HG03521 (cell line): ENCODE measurements around the gene PHACTR1.

Source experiments
- ATAC-seq: cut with Tn5 transposase; IDR thresholded peaks from one replicate; pipeline ENCODE4 v1.9.1; 2021; ENCODE audit warnings: mild to moderate bottlenecking, moderate library complexity; ENCODE audit not compliant: unreplicated experiment

Gene PHACTR1

DNA sequence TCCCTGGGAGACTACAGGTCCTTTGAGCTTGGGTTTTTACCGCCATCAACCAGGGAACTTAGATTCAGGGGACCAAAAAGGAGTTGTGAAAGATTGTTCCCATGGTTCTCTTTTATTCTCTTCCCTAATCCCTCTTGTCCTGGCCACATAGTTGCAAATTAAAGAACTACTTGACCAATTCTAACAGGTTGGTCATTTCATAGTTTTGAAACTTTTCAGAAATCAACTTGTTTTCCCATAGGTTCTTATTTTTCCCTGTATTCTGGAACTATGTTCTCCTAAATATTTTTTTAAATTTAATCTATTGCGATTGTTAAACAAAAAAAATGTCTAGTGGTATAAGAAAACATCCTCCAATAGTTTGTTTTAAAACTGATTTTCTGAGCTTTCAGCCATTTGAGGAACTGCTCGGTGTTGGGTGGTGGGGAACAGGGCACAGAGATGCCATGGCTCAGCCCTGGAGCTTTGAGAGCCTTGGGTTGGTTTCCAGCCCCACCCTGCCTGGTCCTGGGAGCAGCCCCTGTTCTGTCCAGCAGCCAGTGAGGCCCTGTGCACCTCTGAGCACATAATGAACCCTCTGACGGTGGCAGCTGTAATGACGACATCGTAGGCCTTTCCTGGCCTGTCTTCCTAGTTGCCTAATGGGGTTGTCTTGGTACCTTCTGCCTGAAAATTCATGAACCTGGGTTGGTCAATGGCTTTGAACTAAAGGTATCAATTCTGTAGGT lies 558.3 kb downstream of the PHACTR1 start:
- ATAC-seq: no peak

DNA sequence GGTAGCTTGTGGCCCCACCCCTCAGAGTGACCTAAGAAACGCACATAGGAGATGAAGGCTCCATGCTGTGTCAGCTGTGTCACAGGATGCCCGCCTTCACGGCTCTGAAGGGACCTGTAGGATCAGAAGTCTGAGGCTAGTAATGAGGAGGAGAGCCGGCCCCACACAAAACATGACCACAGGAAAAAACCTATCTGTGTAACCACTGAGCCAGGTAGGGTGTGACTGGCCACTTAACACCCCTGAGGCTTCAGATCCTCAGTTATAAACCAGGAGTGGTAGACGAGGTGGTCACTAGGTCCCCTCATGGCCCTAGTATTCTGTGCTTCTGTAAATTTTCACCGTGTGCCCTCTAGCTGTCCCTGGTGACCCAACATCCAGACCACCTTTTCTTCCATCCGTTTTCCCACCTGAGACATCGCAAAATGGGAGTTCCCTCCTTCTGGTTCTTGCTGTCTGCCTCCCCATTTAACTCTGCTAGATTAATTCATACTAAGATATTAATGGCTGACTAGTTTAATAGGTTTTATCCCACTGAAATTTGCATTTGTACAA lies 558.9 kb downstream of the PHACTR1 start:
- no peak for ATAC-seq

DNA sequence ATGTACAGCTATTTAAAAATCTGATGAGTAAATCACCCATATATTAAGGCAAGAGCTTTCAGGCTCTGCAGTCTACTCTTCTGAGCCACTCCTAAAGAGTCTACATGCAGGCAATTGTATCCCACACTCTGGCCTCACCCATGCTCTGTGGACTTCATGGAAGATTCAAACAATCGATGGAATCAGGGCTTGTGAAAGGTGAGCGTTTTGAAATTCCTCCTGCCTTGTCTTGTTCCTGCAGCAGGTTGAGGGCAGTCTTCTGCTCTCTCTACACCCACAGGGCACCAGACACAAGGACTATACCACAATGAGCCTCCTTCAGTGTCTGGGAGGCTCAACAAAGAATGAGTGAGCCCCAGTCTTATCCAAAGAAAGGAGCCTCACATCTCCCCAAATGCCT lies 560.7 kb downstream of the PHACTR1 start:
- no peak for ATAC-seq

DNA sequence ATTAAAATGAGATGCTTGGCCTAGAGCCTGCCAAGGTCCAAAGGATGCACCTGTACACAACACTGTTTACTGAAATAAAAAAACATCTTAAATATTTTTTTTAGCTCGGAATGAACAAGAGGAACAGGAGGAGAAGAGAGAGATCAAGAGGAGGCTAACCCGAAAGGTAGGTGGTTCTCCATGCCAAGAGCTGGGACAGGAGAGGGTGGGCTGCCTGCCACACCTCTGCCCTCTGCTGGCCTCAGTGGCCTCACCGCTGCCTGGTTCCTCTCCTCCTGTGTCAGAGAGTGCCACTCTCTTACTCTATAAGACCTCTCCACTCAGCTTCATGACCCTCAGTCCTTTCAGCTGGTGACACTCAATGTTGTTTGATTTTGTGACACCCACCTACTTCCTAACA lies 561.6 kb downstream of the PHACTR1 start:
- no peak for ATAC-seq

DNA sequence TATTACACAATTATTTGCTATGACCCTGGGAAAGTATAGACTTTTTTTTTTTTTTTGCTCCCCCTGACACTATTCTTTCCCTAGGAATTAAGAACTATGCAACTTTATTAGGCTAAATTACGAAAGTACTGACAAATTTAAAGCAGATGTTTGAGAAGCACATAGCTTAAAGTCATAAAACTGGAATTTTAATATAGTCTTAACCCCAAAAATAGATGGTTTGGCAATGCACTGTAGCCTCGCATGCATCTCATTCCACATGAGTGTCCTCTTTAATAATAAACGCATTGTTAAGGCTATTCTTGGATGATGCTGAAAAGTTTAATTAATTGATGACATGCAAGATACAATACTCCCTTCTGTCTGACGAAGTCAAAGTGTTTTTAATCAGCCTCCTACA lies 562.4 kb downstream of the PHACTR1 start:
- no peak for ATAC-seq

DNA sequence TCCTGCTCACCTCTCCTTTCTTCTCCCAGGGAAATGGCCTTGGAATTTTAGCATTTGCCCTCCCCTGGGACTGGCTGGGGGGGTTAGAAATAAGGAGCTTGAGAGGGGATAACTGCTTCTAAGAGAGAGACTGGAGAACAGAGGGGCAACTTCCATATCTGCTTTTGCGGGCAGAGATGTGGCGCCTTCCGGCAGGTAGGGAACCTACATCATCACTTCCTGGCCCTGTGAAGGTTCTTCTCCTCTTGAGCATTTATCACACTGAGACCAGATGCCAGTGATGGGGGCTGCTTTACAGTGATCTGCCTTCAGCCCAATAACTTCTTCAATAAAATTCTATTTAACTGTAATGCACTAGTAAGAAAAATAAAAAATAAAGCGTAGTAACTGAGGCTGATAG lies 563.7 kb downstream of the PHACTR1 start:
- ATAC-seq: no peak

DNA sequence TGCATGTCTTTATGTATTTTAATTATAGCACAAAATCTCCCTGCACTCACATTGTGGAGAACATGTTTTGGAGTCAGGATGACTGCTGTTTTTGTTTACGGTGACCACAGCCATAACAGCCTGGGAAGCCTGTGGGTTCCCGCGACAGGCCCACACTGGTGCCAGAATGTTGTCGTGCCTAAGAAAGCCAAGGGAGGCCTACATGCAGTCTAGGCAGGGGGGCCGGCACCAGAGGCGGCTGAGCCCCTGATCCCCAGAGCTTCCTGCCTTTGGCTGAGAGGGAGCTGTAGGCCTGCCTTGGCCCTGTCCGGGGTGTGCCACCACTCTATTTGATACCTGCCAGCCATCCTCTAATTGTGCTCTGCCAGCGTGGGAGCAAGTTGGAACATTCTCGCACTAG lies 565.1 kb downstream of the PHACTR1 start:
- no peak for ATAC-seq

DNA sequence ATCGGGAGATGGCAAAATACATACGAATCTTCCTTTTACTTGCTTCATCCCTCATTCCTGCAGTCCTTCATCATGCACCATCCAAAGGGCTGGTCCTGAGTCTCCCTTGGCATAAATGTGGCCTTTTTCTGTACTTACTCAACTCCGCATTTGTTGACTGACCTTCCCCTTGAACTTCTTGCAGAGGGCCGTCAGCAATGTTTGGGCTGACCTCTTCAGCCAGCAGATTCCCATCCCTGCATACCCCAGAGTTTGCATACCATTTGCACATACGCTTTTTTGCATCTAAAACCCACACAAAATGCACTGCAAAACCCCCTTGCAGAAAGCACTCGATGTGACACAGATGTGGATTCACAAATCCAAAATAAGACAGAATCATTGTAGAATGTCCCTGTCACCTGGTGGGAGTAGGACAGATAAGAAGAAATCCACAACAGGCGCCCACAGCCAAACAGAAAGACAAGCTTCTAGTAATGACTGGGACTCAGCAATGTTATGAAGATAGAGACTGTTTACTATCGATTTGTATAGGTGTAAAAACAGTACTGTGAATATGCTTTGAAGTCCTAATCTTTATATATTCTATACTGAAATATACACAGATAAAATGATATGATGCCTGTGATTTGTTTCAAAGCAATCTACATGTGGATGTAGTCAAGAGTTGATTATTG lies 566.0 kb downstream of the PHACTR1 start:
- no peak for ATAC-seq

DNA sequence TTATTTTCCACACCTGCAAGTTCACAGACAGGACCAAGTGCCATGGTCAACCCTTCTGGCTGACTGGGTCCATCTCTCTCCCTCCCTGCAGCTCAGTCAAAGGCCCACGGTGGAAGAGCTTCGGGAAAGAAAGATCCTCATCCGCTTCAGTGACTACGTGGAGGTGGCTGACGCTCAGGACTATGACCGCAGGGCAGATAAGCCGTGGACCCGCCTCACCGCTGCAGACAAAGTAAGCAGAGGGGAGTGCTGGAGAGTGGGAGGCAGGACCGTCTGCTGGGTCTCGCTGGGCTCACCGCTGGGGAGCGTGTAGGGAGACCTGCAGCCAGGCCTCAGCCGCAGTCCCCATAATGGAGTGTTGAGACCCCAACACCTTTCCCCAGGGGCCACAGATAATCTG lies 566.8 kb downstream of the PHACTR1 start:
- ATAC-seq: no peak

DNA sequence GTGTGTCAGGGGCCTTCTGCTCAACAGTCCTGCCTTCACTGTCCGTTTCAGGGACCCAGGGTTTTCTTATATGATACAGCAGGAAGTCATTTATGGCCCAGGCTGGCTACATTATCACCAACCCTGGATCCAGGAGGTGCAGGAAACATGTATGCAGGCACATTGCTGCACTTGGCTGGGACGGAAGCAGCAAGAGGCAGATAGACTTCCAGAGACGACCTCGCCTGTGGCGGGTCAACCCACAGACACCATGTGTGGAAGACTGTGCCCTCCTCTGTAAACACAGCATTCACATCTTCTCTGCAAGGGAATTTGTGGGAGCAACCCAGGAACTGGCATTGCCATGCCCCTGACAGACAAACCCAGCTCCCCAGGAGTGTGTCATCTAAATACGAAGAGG lies 568.1 kb downstream of the PHACTR1 start:
- no peak for ATAC-seq

DNA sequence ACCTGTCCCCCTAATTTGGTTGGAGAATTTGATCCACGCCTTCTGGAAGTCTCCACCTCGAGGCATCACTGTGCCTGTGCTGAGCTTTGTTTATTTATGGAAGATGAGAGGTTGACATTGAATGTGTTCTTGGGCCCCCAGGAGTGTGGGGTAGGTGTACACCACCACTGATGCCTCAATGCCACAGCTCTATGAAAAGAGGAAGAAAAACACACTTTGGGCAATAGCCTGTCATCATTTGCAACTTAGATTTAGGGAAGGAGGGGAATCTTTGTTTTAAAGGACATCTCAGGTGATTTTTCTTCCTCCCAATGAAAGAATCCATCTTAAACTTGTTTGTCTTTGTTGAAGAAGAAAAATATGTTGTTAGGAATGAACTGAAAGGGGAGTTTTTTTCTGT lies 569.1 kb downstream of the PHACTR1 start:
- no peak for ATAC-seq

DNA sequence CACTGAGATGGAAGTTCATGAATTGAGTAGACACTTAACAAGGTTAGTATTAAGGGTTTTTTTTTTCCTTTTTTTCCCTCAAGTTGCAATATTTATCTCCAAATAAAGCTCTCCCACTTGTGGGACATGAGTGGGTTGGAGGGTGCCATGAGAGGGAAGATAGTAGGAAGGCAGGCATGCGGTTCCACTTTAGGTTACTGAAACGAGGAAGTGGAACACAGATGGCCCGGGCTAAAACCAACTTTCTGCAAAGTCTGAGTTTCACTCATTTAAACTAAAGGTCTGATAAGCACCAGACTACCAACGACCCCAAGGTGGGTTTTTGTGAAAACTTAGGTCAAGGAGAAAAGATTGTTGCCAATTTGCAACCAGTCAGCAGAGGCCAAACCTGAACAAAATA lies 569.6 kb downstream of the PHACTR1 start:
- peak; percentile 43 for ATAC-seq

DNA sequence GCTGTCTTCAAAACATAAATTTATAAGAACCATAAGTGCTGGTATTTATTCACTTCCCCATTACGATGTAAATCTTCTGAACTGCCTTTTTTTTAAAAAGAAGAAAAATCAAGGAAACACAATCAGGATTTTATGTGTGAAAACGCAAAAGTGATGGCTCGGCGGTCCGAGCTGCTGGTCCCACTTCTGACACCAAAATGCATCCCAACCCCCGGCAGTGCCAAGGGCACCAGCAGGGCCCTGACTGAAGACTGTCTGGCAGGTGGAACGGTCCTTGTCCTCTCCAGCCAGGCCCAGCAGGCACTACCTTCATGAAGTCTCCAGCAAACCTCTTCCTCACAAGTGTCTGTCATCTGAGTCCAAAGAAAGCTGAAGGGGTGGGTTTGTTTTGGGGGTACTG lies 570.5 kb downstream of the PHACTR1 start:
- ATAC-seq: no peak

DNA sequence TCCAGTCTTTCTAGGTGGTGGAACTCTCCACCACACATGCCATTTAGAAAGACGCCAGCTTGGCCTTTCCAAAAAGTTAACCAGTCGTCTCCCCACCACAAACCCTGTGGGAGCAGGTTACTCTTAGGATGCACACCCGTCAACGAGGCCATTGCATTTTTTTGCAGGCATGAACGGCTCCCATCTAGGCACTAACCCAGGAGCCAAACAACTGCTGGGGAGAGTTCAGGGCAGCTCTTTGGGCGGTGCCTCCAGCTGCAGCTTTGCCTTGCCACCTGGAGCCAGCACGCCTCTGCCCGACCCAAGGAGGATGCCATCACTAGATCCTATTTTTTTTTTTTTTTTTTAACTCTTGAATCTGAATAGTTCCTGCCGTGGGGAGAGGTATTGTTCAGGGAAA lies 571.9 kb downstream of the PHACTR1 start:
- ATAC-seq: no peak

DNA sequence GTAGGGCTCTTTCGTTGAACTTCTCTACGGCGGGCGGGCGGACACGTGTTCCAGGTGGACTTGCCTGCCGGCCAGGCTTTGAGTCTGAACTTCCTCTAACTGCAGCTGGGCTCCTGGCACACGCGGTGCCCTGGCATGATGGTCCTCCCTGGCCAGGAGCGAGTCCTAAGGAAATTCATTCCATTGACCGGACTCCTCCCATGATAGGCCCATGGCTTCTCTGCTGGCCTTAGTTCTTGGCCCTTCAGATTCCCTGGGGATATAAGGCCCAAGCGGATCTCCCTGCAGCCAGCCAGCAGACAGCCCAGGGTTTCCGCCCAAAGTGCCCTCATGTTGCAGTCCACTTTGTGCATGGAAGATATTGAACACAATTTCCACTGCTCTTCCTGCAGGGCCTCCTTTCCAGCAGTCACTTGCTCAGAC lies 572.4 kb downstream of the PHACTR1 start:
- no peak for ATAC-seq

DNA sequence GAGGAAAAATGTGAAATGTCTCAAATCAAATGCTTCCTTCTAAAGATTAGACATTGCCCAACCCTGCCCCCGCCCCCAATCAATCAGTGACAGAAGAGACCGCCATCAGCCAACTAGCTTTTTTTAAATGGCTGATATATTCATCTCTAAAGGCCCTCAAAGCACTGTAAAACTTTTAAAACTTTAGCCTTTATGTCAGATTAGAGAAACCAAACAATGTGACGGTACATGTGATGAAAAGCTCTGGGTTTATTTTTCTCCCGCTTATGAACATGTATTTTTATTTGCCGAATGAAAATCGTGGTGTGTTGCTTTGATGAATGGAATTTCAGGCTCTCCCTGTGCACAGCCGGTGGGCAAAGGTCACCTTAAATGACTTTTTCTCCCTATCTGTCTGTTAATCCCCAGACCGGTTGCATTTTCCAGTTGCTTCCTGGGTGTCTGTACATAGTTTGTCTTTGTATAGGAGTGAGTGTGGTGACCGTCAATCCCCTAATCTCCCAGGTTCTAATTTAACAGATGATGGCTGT lies 573.3 kb downstream of the PHACTR1 start:
- no peak for ATAC-seq

DNA sequence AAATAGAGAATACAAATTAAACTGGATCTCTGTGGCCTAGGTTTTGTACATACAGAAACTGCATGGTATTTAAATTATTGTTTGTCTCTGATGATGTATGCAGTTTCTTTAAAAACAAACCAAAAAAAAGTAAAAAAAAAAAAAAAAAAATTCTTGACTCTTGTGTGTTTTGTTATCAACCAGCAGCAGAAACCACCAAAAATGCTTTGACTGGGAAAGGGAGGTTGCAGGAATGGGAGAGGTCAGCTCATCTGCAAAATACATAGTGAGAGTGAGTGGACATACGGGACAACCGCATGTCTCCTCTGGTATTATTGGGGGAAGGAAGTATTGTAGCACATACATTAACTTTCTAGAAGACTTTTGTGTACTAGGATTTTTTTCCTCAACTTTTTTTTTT lies 573.8 kb downstream of the PHACTR1 start:
- no peak for ATAC-seq

DNA sequence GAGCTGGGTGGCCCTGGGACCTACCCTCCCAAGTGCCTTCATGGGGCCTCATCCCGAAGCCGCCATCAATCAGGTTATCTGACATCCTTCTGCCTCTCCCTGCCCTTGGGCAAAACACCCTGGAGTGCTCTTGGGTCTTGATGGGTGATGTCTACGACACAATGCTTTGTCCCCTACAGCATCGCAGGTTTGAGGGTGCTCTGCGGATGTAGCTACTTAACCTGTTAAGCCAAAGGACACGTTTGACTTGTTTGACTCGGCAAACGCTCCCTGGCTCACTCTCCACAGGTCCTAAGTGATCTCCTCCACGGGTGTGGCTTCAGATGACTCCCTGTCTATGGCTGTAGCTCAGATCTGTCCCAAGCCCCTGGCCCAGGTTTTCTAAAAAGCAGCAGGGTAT lies 576.2 kb downstream of the PHACTR1 start:
- no peak for ATAC-seq

DNA sequence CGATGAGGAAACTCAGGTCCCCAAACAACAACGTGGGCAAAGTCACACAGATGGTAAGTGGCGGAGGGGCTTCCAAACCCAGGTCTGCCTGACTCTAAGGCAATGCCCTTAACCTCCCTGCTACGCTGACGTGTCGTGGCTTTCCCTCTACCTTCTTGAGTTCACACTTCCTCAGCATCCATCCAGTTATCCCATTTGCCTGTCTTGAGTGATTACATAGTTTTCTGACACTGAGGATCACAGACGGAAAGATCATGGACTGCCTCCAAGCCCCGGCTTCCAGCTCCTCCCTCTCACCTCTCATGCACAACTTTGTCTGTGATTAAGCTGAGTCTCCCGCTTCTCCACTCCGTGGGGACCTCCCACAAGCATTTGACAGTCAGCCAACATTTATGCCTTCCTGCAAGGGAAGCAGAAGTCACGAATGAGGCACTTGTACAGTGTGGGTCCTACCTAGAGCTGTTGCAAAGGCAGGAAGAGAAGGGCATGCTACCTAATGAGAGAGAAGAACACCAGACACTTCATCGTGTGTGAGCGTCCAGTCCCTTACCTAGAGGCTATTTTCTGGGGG lies 578.0 kb downstream of the PHACTR1 start:
- ATAC-seq: no peak

DNA sequence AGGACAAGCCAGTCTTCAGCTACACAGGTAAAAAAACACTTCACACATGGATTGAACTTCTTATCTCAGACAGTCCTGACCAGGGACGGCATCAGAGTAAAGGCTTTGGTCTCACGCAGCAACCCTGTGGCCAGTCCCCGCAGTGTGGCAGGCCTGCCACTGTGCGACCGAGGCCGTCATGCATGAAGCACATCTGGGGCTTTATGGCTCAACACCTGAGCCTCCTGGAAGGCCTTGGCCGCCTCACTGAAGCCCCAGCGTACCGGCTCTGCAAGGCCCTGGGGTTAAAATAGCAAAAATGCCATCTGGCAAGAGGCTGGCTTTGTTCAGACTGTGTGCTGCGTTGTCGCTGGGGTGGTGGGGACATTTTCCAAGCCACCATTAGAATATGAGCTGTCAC lies 579.0 kb downstream of the PHACTR1 start:
- ATAC-seq: no peak

DNA sequence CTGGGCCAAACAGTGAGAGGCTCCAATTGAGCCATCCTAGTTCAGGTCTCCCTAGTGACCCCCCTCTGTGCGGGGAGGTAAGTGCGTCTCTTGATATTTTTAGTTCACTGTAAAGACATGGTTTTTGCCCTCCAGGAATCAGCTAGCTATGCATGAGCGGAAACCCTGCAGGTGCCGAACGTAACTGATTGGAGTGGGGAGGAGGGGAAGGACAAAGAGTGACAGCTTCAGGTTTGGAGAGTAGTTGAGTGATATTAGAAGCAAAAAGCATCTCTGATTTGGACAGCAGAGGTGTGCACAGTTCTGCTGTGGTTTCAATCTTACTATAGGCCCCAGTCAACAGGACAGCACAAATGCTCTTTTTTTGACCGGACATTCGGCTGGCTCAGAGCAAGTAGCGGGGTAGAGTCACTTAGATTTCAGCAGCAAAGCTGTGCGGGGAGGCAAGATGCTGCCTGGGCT lies 580.0 kb downstream of the PHACTR1 start:
- no peak for ATAC-seq

DNA sequence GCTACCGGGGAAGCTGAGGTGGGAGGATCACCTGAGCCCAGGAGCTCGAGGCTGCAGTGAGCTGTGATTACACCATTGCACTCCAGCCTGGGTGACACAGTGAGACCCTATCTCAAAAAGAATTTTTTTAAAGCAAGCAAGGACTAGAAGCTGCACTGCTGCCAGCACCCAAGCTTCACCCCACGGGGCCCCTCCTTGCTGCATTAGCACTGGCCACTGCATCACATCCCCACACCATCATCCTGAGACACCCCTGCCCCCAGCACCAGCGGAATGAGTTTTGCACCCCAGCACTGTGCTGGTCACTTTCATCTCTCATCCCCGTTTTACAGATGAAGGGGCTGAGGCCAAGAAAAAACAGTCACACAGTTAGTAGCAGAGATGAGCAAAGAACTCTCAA lies 580.8 kb downstream of the PHACTR1 start:
- ATAC-seq: no peak
